Osteoblast (primary cell): ENCODE results near the gene MATR3. TPM values are rescaled to one million over a fixed set of nuclear protein-coding genes. Genes with fewer than 3 reads are reported as not detected.
"Not testable (repeated sequence)": the region's sequence is repeated elsewhere in the genome, so short reads cannot be mapped to it uniquely, and the experiment has no call there.

Experiments
- DNase-seq: peaks from one replicate; pipeline ENCODE4 v3.0.0; 2011; ENCODE audit warnings: low spot score, mixed read lengths; ENCODE audit not compliant: insufficient read length; ENCODE audit errors: missing footprints
- H2AFZ ChIP-seq: 2 replicates; pipeline ENCODE4 v1.6.0; 2011; ENCODE audit warnings: mild to moderate bottlenecking, low read length
- H3K27ac ChIP-seq: 2 replicates; pipeline ENCODE4 v1.5.1; 2011; ENCODE audit warnings: mild to moderate bottlenecking, low read depth, low read length, moderate library complexity
- H3K27me3 ChIP-seq: 2 replicates; pipeline ENCODE4 v1.6.0; 2012; ENCODE audit warnings: mild to moderate bottlenecking, control low read depth, inconsistent platforms, low read length, moderate library complexity; ENCODE audit not compliant: insufficient read depth
- H3K36me3 ChIP-seq: 2 replicates; pipeline ENCODE4 v1.5.1; 2011; ENCODE audit warnings: mild to moderate bottlenecking, low read length, control low read depth, moderate library complexity; ENCODE audit not compliant: insufficient read depth
- H3K4me1 ChIP-seq: 2 replicates; pipeline ENCODE4 v1.5.1; 2011; ENCODE audit warnings: mild to moderate bottlenecking, low read length, control low read depth, moderate library complexity; ENCODE audit not compliant: insufficient read depth
- H3K4me2 ChIP-seq: 2 replicates; pipeline ENCODE4 v1.6.0; 2011; ENCODE audit warnings: mild to moderate bottlenecking, low read length; ENCODE audit not compliant: insufficient read depth
- H3K4me3 ChIP-seq: fragments of 200-600 bp; sonication (generic); 3 replicates; pipeline ENCODE4 v1.5.1; 2012; ENCODE audit warnings: mild to moderate bottlenecking, low read length, inconsistent platforms; ENCODE audit not compliant: insufficient read depth
- H3K79me2 ChIP-seq: 2 replicates; pipeline ENCODE4 v1.6.0; 2012; ENCODE audit warnings: mild to moderate bottlenecking, low read length, control low read depth, inconsistent platforms; ENCODE audit not compliant: insufficient read depth
- H3K9me3 ChIP-seq: 2 replicates; pipeline ENCODE4 v1.5.1; 2011; ENCODE audit warnings: low read depth, low read length, control low read depth
- H4K20me1 ChIP-seq: 2 replicates; pipeline ENCODE4 v1.6.0; 2012; ENCODE audit warnings: mild to moderate bottlenecking, low read length, control low read depth; ENCODE audit not compliant: insufficient read depth
- total RNA-seq: library from RNA; depleted of rRNA; stranded (reverse); fragments of >200 nt; gene quantifications from 2 replicates; pipeline ENCODE4 v1.2.3, GENCODE V29; 2012
- TF ChIP-seq, protein P1 (sequence below): IDR thresholded peaks from 2 replicates; pipeline ENCODE4 v1.5.1; 2011; ENCODE audit warnings: mild to moderate bottlenecking, low read depth, low read length, moderate library complexity; ENCODE audit errors: extremely low read depth

The MATR3 gene
- total RNA-seq, 1 donor = 284 TPM

DNA sequence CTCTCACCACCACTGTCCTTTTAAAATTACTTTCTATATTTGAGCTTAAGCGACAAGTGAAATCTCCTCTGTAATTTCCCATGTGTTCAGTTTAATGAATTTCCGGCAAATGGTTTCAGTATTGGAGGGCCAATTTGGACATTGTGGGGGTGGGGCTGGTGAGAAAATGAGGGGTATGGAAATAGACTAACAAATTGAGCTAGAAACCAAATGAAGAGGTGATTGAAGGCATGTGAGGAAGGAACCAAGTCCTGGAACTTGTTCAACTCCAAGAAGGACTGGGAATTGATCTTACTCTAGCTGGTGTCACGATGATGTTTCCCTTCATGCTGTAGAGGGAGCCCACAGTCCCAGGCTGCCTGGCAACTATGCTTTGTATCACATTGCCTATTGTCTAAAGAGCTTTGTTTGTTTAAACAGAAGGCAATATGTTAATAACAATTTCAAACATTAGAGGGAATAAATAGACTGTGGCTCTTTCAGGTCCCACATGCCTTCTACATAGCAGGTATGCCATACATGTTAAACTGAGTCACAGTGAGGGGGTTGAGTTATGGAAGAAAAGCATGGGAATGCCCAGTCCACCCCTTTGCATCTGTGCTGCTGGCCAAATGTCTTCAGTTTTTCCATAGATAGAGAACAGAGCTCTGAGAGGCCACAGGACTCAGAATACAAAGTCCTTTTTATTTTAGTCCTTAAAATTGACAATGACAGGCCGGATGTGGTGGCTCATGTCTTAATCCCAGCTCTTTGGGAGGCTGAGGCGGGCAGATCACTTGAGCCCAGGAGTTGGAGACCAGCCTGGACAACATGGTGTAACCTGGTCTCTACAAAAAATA lies 25.0 kb upstream of the MATR3 start:
- Histone ChIP-seq H3K27me3 (no peaks in the 10 kb centered on the region), H3K36me3 (no peaks in the 10 kb centered on the region), H3K4me3 (no peak overlapping the region), H3K4me1 (peaks cover 28% of the 10 kb centered on the region), H4K20me1 (no peaks in the 10 kb centered on the region), H3K9me3 (no peaks in the 10 kb centered on the region), H3K27ac (no peak overlapping the region), H3K79me2 (peaks cover under 1% of the 10 kb centered on the region), H3K4me2 (no peak overlapping the region), H2AFZ (peak overlapping the region; percentile 7)
- no peak for DNase-seq
- TF ChIP-seq, protein P1, sequence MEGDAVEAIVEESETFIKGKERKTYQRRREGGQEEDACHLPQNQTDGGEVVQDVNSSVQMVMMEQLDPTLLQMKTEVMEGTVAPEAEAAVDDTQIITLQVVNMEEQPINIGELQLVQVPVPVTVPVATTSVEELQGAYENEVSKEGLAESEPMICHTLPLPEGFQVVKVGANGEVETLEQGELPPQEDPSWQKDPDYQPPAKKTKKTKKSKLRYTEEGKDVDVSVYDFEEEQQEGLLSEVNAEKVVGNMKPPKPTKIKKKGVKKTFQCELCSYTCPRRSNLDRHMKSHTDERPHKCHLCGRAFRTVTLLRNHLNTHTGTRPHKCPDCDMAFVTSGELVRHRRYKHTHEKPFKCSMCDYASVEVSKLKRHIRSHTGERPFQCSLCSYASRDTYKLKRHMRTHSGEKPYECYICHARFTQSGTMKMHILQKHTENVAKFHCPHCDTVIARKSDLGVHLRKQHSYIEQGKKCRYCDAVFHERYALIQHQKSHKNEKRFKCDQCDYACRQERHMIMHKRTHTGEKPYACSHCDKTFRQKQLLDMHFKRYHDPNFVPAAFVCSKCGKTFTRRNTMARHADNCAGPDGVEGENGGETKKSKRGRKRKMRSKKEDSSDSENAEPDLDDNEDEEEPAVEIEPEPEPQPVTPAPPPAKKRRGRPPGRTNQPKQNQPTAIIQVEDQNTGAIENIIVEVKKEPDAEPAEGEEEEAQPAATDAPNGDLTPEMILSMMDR = peak; percentile 26

DNA sequence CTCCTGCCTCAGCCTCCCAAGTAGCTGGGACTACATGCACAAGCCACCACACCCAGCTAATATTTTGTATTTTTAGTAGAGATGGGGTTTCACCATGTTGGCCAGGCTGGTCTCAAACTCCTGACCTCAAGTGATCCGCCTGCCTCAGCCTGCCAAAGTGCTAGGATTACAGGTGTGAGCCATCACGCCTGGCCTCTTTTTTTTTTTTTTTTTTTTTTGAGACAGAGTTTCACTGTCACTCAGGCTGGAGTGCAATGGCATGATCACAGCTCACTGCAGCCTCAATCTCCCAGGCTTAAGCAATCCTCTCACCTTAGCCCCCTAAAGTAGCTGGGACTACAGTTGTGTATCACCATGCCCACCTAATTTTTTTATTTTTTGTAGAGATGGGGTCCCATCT lies 22.8 kb upstream of the MATR3 start:
- H3K27me3 ChIP-seq, H3K9me3 ChIP-seq, H3K4me3 ChIP-seq, DNase-seq, H2AFZ ChIP-seq, H3K4me2 ChIP-seq, H3K36me3 ChIP-seq, H4K20me1 ChIP-seq: not testable (repeated sequence)
- Histone ChIP-seq H3K27ac (peak overlapping the region; percentile 92), H3K4me1 (peaks cover 44% of the 10 kb centered on the region), H3K79me2 (peaks cover 19% of the 10 kb centered on the region)

DNA sequence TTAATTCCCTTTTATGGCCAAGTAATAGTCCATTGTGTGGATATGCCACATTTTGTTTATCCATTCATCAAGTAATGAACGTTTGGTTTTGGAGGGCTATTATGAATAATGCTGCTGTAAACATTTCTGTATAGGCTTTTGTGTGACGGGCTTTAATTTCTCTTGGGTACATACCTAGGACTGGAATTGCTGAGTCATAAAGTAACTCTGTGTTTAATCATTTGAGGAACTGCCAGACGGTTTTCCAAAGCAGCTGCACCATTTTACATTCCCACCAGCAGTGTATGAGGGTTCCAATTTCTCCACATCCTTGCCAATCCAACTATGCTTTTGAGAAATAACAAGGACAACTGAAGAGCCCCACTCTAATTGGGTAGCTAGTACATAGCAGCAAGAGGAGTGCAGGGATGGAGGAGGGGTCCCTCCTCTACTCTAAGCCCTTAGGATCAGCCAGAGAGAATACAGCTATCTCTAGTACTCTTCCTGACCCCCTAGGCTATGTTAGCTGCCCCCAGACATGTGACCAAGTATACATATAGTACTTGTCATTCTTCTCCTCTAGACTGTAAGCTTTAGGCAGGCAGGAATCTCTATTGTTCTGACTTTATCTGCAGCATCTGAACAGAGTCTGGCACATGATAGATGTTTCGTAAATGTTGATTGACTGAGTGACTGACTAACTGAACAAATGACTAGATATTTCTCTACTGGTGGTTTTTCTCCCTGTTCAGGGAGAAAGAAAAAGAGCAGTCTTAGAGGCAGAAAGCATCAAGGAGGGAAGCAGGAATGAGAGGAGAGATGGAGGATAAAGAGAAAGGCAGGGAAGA lies 22.1 kb upstream of the MATR3 start:
- Histone ChIP-seq H3K27me3 (no peaks in the 10 kb centered on the region), H3K4me3 (no peak overlapping the region), H2AFZ (peak overlapping the region; percentile 23), H3K79me2 (peaks cover 26% of the 10 kb centered on the region), H3K9me3 (no peaks in the 10 kb centered on the region), H4K20me1 (no peaks in the 10 kb centered on the region), H3K27ac (peak overlapping the region; percentile 92), H3K4me1 (peaks cover 51% of the 10 kb centered on the region), H3K36me3 (peaks cover 10% of the 10 kb centered on the region), H3K4me2 (peak overlapping the region; percentile 32)
- TF ChIP-seq, protein P1 = no peak
- peak; percentile 65 for DNase-seq

DNA sequence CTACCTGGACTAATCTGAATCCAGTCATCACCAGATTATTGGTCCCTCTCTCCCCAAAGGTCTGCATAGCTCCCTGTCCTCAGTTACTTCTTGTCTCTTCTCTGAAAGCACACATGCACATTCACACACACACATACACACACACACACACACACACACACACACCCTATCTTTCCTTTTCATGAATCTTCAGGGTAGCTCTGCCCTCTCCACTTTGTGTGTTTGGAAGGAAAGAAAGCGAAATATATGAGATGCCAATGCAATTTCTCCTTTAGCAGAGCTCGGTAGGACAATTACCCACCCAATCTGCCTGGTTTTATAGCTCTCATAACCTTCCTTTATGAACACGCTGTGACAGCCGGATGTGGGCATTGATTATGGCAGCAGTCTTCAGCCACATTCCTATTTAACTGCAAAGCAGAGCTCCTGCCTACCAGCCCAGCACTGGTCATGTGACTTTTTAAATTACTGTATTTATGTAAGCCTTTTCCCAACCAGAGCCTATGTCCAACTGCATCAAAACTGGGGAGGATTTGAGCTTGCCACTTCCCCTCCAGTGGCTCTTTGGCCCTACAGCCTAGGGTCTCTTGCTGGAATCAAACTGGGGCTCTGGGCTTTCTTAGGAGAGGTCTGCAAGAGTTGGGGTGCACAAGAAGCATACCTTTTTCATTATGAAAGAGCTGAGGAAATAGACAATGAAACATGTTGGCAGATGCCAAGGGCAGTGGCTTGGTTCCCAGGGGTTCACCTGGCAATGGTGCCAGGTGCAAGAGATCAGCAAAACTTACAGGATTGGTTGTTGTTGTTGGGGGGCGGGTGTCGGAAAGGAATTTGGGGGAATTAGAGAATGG lies 20.8 kb upstream of the MATR3 start:
- H3K27me3 ChIP-seq = no peaks in the 10 kb centered on the region
- peak overlapping the region; percentile 84 for H3K4me3 ChIP-seq
- DNase-seq = peak; percentile 81
- H3K4me2 ChIP-seq = peak overlapping the region; percentile 98
- H4K20me1 ChIP-seq = no peaks in the 10 kb centered on the region
- no peaks in the 10 kb centered on the region for H3K9me3 ChIP-seq
- peak overlapping the region; percentile 92 for H3K27ac ChIP-seq
- TF ChIP-seq, protein P1 = no peak
- peaks cover 18% of the 10 kb centered on the region for H3K36me3 ChIP-seq
- H3K4me1 ChIP-seq = peaks cover 53% of the 10 kb centered on the region
- H3K79me2 ChIP-seq = peaks cover 33% of the 10 kb centered on the region
- peak overlapping the region; percentile 95 for H2AFZ ChIP-seq
